Fibroblast of gingiva (primary cell): ENCODE data around the gene ECM1.
A peak's percentile ranks its signal among the peaks of the same experiment; 100 is the strongest.

ENCODE experiments used
- DNase-seq: peaks from one replicate; pipeline ENCODE4 v3.0.0-alpha.2; 2011; ENCODE audit warnings: low read depth

Gene ECM1

DNA sequence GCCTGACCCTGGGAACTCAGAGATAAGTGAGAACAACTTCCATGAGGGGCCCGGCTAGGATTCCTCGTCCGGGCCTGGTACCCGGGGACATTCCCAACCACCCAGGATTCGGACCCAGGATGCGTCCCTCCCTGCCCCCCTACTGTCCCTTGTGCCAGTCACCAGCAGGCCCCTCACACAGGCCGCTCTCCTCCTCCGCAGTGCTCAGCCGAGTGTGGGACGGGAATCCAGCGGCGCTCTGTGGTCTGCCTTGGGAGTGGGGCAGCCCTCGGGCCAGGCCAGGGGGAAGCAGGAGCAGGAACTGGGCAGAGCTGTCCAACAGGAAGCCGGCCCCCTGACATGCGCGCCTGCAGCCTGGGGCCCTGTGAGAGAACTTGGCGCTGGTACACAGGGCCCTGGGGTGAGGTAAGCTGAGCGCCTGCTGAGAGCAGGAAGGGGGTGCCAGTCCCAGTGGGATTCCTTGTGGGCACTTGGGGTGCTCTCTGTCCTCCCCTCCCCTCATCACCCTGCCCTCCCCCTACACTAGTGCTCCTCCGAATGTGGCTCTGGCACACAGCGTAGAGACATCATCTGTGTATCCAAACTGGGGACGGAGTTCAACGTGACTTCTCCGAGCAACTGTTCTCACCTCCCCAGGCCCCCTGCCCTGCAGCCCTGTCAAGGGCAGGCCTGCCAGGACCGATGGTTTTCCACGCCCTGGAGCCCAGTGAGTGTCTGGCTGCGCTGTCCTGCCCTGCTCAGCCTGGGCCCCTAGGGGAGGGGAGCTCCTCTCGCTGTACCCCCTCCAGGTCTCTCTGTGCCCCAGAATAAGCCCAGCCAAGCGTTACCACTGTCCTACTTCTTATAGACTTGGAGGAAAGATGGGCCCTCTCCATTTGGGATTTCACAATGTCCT is 51.1 kb downstream of the ECM1 start:
- no peak for DNase-seq

- no peak for DNase-seq
These were observed 51.7 kb downstream of the ECM1 start for GRCh38 chr1:150559656-150560010.

DNA sequence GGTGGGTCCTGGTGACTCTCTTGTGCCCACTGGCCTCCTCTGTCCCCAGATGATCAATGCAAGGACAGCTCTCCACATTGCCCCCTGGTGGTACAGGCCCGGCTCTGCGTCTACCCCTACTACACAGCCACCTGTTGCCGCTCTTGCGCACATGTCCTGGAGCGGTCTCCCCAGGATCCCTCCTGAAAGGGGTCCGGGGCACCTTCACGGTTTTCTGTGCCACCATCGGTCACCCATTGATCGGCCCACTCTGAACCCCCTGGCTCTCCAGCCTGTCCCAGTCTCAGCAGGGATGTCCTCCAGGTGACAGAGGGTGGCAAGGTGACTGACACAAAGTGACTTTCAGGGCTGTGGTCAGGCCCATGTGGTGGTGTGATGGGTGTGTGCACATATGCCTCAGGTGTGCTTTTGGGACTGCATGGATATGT is 52.1 kb downstream of the ECM1 start:
- DNase-seq: peak; percentile 47

GRCh38 chr1:150560576-150561253 is 52.8 kb downstream of the ECM1 start:
- no peak for DNase-seq

GRCh38 chr1:150561254-150561973 is 53.5 kb downstream of the ECM1 start:
- DNase-seq: peak; percentile 99

DNA sequence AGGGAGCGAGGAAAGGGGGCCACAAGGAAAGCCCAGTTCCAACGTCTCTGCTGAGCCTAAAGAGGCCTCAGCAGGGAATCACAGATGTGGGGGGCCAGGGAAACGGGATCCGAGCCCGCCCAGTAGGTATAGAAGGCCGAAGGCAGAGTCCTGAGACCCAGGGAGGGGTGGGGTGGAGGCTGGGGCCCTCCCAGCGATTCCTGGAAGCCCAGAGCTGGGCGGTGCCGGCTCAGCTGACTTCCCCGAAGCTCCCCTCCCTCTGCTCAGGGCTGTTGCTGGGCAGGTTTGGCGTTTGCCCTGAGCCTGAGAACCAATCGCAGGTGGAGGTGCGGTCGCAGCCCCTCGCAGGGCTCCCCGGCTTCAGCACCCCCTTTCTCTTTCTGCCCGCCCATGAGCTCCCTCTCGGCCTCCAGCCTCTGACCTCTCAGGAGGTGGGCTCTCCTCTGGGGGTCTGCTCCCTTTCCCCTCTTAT is 54.1 kb downstream of the ECM1 start:
- DNase-seq: peak; percentile 96

DNA sequence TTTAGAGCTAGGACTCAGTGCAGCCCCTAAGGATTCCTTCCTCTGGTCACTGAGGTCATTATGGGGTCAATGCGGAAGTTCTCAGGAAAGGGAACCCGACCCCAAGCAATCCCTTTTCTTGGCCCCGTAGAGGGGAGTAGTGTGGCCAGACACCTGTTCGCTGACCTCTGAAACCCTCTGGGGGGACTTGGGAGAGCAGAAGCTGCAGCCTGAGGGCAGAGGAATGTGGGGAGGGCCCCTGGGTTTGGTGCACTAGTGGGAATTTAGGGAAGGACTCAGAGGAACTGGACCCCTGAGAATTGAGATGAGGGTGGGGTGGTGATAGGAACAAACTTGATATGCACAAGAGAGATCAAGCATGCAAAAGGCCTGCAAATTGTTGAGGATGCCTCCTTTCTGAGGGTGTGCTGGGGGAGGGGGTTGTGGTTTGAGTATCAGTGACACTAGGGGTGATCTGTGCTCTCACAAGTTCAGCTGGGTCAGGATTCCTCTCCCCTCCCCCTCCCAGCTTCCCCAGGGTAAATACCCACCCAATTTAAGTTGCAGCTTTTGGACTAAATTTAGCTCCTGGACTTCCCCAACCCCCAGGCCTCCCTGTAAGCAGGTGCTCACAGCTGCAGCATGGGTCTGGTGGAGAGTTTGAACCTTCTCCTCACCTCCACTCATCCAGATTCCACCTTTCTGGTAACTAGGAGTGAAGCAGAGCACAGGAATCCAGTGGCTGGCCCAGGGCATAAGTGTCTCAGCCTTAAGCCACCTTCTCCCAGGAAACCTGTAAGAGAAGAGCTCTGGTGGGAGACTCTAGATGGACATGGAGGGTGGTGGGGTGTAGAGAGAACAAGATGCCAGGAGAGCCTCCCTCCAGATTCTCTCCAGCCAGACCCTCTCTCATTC is 54.8 kb downstream of the ECM1 start:
- DNase-seq: peak; percentile 14
